Activated effector memory CD4-positive, alpha-beta T cell treated with Interleukin-2 at 50 U/mL for 16 hours (primary cell): ENCODE results near the gene ABCG4.
"Not testable (repeated sequence)": the region's sequence is repeated elsewhere in the genome, so short reads cannot be mapped to it uniquely, and the experiment has no call there.

Experiments used
- DNase-seq: peaks from one replicate; pipeline ENCODE4 v3.0.0-alpha.2; 2020

Gene ABCG4

GRCh38 chr11:119187123-119187892 lies 38.5 kb downstream of the ABCG4 start:
- DNase-seq: no peak

DNA sequence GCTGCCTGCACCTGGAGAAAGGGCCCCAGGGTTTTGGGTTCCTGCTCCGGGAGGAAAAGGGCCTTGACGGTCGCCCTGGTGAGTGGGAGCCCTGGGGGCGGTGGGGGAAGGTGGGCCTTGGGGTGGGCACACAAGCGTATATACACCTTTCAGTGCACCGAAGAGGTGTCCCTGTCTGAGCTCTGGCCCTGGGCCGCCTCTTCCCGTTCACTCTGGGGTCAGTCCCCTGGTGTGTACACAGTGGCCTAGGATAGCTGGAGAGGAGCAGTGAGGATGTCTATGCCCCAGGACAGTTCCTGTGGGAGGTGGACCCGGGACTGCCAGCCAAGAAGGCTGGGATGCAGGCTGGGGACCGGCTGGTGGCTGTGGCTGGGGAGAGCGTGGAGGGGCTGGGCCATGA lies 39.2 kb downstream of the ABCG4 start:
- DNase-seq: no peak

- no peak for DNase-seq
Measured at GRCh38 chr11:119188887-119189286, 40.0 kb downstream of the ABCG4 start.

DNA sequence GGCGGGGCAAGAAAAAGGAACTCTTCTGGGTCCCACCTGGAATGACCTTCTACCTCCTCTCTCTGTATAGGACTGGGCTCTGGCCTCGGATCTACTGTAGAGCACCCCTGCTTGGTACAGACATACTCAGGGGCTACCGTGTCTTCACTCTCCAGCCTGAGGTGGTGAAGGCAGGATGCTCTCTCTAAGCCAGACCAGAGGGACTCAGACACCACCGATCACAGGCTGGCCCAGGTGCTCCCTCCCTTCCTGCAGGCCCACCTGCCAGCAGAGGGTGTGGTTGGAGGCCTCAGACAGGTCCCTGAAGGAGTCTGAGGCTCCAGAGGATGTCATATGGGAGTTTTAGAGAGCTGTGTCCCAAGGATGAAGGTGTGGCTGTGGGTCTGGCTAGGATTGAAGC lies 40.5 kb downstream of the ABCG4 start:
- DNase-seq: no peak

DNA sequence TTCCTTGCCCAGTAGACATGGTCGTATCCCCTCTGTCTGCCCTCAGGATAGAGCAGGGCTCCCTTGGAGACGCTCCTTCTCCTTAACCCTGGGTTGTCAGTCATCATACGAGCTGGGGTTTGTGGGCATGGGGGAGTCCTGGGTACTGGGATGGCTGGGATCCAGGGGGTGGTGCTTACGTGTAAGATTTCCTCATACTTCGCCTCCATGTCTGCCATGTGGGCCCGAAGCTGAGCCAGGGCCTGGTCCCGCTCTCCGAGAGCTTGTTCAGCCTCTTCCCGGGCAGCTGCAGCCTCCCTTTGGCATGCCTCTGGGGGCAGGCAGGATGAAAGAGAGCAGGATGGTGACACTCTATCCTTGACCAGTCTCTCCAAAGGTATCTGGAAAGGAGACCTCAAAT lies 41.7 kb downstream of the ABCG4 start:
- DNase-seq: no peak

- not testable (repeated sequence) for DNase-seq
Measured at GRCh38 chr11:119191265-119191664, 42.4 kb downstream of the ABCG4 start.

- no peak for DNase-seq
Measured at GRCh38 chr11:119192111-119192510, 43.3 kb downstream of the ABCG4 start.

DNA sequence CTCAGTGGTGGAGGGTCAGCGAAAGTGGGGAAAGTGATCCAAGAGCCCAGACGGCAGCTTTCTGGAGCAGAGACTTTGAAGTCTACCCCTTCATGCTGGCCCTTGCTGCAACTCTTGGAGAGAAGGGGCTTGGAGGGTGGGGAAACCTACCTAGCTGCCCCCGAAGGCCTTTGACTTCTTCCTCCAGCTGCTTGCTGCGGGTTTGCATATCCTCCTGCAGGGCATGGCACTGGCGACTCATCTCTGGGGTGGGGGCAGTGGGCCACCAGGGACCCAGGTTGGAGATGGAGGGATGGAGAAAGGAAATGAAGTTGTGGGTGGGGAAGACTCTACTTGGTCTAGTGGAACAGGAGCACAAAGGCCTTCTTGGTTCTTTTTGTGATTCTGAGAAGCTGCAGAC lies 44.1 kb downstream of the ABCG4 start:
- no peak for DNase-seq

DNA sequence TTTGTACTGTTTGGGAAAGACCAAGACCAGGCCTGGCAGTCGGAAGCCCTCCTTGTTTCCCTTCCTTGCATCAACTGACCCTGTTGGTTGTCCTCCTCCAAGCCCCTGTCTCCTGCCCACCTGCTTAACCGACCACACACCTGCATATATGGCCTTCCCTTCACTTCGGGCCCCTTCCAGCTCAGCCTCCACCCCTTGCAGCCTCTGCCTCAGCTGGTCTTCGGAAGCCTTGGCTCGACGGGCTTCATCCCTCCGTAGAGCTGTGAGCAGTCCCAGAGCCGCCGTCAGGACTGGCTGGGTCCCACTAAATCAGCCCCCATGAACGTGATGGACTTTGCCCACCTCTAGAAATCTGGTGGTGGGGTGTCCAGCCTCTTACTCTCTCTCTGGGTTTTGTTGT lies 44.8 kb downstream of the ABCG4 start:
- DNase-seq: no peak

DNA sequence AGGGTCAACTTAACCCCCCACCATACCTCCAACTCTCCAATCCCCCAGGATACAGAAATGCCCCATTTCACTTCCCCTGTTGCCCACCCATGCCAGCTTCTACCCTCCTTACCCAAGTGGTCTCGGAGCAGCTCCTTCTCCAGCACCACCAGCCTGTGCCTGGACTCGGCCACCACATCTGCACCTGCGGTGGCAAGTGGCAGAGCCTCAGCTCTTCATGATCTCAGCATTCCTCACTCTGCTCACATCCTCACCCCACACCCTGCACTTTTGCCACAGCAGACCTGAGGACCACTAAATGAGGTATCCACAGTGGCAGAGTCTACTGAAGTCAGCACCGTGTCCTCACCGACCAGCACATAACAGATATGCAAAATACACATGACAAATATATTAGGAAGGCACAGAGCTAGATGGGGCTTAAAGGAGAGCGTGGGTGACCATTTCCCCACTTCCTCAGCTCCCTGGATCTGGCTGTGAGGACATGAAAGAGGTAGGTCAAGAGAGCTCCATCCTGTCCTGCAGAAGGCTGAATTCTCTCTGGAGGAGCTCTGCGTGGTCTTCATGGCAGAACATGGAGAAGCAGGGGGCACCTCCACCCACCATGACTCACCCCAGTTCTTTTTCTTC lies 46.1 kb downstream of the ABCG4 start:
- DNase-seq: no peak

- no peak for DNase-seq
Measured at GRCh38 chr11:119195680-119196079, 46.8 kb downstream of the ABCG4 start.

DNA sequence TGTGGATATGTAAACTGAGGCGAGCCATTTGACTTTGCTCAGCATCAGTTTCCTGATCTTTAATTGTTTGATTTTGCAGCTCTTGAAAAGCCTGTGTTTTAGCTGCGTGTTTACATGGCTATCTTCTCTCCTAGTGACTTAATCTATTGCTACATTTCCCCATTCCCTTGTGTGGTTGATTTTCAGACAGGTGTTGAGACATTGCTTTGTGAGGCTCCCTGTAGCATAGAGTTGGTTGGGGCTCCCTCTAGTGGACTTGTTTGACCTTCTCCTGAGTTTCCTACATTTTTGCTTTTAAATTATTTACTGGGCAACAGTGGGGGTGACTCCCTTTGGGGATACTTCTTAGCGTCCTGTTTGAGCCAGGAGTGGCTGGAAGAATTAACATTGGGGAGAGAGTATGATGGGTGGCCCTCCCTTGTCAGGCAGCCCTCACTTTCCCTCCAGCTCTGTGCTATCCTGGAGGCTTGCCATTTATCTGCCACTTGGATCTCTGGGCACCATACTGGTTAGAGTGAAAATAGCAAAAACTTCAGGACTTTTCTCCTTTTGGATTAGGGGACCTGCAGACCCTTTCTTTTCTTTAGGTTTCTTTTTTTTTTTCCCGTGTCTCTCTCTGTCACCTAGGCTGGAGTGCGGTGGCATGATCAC lies 48.1 kb downstream of the ABCG4 start:
- DNase-seq: peak; percentile 26

DNA sequence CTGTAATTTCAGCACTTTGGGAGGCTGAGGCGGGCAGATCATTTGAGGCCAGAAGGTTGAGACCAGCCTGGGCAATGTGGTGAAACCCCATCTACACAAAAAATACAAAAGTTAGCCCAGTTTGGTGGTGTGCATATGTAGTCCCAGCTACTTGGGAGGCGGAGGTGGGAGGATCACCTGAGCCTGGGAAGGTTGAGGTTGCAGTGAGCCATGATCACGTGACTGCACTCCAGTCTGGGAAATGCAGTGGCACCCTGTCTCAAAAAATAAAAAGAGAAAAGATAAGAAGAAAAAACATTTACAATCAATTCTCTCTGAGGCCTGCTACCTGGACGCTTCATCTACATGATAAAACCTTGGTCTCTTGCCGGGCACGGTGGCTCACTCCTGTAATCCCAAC lies 50.1 kb downstream of the ABCG4 start:
- DNase-seq: no peak

DNA sequence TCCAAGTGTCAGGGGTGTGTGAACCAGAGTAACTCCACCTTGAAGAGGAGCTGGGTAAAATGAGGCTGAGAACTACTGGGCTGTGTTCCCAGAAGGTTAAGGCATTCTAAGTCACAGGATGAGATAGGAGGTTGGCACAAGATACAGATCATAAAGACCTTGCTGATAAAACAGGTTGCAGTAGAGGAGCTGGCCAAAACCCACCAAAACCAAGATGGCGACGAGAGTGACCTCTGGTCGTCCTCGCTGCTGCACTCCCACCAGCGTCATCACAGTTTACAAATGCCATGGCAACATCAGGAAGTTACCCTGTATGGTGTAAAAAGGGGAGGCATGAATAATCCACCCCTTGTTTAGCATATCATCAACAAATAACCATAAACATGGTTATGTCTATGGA lies 52.4 kb downstream of the ABCG4 start:
- not testable (repeated sequence) for DNase-seq

GRCh38 chr11:119202554-119202953 lies 53.7 kb downstream of the ABCG4 start:
- no peak for DNase-seq

GRCh38 chr11:119204066-119204465 lies 55.2 kb downstream of the ABCG4 start:
- no peak for DNase-seq

- no peak for DNase-seq
Measured at GRCh38 chr11:119205080-119205479, 56.2 kb downstream of the ABCG4 start.

DNA sequence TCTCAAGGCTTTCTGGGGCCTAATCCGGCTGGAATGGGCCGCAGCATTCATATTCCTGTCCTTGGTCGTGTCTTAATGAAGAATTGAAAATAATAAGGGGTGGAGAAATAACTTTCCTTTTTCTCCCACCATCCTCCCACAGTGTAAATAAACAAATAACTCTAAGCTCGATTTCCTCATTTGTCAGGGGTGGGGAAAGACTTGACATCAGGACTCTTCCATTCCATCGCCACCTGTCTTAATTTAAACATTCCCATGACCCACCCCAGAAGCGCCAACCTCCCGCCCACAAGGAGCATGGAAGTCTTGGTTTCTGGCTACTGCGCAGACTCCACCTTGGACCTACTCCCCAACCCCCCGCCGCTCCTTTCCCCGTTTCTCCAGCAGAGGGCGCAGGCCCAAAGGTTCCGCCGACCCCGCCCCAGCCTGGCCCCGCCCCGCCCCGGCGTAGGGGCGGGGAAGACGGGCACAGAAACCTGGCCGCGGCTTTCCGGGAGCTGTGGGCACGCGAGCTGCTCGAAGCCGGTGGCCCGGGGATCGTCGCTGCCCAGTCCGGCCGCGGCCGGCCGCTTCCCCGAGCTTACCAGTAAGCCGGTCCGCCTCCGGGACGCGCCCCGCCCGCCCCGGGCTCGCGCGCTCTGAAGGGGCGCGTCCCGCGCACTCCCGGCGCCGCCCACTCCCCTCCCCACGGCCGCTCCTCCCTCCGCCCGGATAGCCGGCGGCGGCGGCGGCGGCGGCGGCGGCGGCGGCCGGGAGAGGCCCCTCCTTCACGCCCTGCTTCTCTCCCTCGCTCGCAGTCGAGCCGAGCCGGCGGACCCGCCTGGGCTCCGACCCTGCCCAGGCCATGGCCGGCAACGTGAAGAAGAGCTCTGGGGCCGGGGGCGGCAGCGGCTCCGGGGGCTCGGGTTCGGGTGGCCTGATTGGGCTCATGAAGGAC lies 57.0 kb downstream of the ABCG4 start, which contains the start of gene CBL:
Gene CBL (plus strand): TSS at position 766 of the 937 bp plus-strand sequence. CDS start 79 bp downstream, at position 845.
- peak; percentile 96 for DNase-seq

- DNase-seq: peak; percentile 40
Measured at GRCh38 chr11:119206511-119207414, 57.9 kb downstream of the ABCG4 start.

- DNase-seq: no peak
Measured at GRCh38 chr11:119207415-119207960, 58.6 kb downstream of the ABCG4 start.

DNA sequence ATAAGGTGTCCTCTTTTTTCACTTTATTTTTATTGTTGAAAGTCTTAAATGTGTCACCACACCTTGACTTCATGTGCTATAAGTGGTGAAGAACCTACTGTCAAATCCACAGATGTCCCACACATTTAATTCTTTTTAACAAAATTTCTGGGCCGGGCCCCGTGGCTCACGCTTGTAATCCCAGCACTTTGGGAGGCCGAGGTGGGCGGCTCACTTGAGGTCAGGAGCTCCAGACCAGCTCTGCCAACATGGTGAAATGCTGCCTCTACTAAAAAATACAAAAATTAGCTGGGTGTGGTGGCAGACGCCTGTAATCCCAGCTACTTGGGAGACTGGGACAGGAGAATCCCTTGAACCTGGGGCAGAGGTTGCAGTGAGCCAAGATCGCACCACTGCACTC lies 60.3 kb downstream of the ABCG4 start:
- no peak for DNase-seq
